Measurements from ENCODE around the gene SATB2.

DNA sequence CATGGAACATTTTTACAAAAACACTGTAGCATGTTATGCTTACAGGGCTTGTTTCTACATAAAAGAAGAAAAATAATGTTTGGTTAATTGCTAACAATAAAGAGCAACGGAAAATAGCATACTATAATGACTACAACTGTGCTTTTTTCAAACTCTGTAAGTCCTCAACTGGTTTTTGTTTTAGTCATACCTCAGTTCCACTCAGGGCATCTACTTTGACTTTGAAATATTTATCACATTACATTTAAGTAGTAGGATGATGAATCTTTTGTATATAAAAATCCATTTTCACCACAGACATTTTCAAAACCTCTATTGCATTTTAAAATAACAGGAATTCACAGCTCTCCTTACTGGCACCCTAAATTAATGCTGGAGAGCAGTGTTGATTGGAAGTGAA is 8.3 kb downstream of the SATB2 start:
- no peak for TF ChIP-seq CTCF (IDR thresholded peaks at IDR 0.05)
- TF ChIP-seq POLR2A (IDR thresholded peaks at IDR 0.05): no peak

Measured in prostate gland (tissue), 2 donors.